22Rv1 (cell line): ENCODE results near the gene PCDHA9.
A peak's percentile ranks its signal among the peaks of the same experiment; 100 is the strongest.
"Not testable (repeated sequence)": the region's sequence is repeated elsewhere in the genome, so short reads cannot be mapped to it uniquely, and the experiment has no call there.

Source experiments
- H3K27ac ChIP-seq: fragments of 450-650 bp; 2 replicates; pipeline ENCODE4 v1.5.1; 2017
- ZFX ChIP-seq: fragments of 450-650 bp; IDR thresholded peaks from 2 replicates; pipeline ENCODE4 v1.6.1; 2017; ENCODE audit warnings: antibody characterized with exemption, borderline replicate concordance
- TF ChIP-seq, protein P1 (sequence below): fragments of 450-650 bp; IDR thresholded peaks from 2 replicates; pipeline ENCODE4 v1.5.1; 2017; ENCODE audit warnings: mild to moderate bottlenecking

Gene PCDHA9

GRCh38 chr5:140821375-140822280 is 26.6 kb upstream of the PCDHA9 start, which contains the start of gene PCDHA5:
Gene PCDHA5, plus strand, starts transcription at chr5:140821613.
- H3K27ac ChIP-seq: peak within 1 kb of the TSS; percentile 81
- TF ChIP-seq, protein P1, sequence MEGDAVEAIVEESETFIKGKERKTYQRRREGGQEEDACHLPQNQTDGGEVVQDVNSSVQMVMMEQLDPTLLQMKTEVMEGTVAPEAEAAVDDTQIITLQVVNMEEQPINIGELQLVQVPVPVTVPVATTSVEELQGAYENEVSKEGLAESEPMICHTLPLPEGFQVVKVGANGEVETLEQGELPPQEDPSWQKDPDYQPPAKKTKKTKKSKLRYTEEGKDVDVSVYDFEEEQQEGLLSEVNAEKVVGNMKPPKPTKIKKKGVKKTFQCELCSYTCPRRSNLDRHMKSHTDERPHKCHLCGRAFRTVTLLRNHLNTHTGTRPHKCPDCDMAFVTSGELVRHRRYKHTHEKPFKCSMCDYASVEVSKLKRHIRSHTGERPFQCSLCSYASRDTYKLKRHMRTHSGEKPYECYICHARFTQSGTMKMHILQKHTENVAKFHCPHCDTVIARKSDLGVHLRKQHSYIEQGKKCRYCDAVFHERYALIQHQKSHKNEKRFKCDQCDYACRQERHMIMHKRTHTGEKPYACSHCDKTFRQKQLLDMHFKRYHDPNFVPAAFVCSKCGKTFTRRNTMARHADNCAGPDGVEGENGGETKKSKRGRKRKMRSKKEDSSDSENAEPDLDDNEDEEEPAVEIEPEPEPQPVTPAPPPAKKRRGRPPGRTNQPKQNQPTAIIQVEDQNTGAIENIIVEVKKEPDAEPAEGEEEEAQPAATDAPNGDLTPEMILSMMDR: peak; percentile 56
- no peak for TF ChIP-seq ZFX

DNA sequence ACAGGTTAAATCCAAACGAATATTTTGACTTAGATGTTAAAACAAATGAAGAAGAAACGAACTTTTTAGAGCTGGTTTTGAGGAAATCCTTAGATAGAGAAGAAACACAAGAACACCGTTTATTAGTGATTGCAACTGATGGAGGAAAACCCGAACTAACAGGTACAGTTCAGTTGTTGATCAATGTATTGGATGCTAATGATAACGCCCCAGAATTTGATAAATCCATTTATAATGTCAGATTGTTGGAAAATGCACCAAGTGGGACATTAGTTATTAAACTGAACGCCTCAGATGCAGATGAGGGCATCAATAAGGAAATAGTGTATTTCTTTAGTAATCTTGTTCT is 25.9 kb upstream of the PCDHA9 start:
- H3K27ac ChIP-seq: peak overlapping the region; percentile 81
- TF ChIP-seq, protein P1: peak; percentile 22; the same call in 1 of the 2 replicates
- no peak for TF ChIP-seq ZFX

DNA sequence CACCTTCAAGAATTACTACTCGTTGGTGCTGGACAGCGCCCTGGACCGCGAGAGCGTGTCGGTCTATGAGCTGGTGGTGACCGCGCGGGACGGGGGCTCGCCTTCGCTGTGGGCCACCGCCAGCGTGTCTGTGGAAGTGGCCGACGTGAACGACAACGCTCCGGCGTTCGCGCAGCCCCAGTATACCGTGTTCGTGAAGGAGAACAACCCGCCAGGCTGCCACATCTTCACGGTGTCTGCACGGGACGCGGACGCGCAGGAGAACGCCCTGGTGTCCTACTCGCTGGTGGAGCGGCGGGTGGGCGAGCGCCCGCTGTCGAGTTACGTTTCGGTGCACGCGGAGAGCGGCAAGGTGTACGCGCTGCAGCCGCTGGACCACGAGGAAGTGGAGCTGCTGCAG is 25.2 kb upstream of the PCDHA9 start:
- H3K27ac ChIP-seq: not testable (repeated sequence)

DNA sequence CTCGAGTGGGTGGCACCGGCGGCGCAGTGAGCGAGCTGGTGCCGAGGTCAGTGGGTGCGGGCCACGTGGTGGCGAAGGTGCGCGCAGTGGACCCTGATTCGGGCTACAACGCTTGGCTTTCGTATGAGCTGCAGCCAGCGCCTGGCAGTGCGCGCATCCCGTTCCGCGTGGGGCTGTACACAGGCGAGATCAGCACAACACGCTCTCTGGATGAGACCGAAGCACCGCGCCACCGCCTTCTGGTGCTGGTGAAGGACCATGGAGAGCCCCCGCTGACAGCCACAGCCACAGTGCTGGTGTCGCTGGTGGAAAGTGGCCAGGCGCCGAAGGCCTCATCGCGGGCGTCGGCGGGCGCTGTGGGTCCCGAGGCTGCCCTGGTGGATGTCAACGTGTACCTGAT is 24.7 kb upstream of the PCDHA9 start:
- no peak overlapping the region for H3K27ac ChIP-seq
- no peak for TF ChIP-seq ZFX
- TF ChIP-seq, protein P1: no peak

GRCh38 chr5:140827704-140828361 is 20.3 kb upstream of the PCDHA9 start, which contains the start of gene PCDHA6:
Gene PCDHA6, plus strand, starts transcription at chr5:140827960. Its CDS starts 132 bp downstream, at chr5:140828092.
- TF ChIP-seq ZFX: no peak
- TF ChIP-seq, protein P1: no peak
- no peak within 1 kb of the TSS for H3K27ac ChIP-seq

- TF ChIP-seq ZFX: no peak
- TF ChIP-seq, protein P1: no peak
Measured at GRCh38 chr5:140828362-140828737, 19.8 kb upstream of the PCDHA9 start.

GRCh38 chr5:140829511-140830501 is 18.4 kb upstream of the PCDHA9 start:
- not testable (repeated sequence) for H3K27ac ChIP-seq

More at GRCh38 chr5:140828362-140828737, 19.8 kb upstream of the PCDHA9 start:
- H3K27ac ChIP-seq: no peak overlapping the region
